HG03175 (cell line): ENCODE measurements around the gene CDK5R1.
A peak's percentile ranks its signal among the peaks of the same experiment; 100 is the strongest.
"Not testable (repeated sequence)": the region's sequence is repeated elsewhere in the genome, so short reads cannot be mapped to it uniquely, and the experiment has no call there.

ENCODE experiments used
- ATAC-seq: cut with Tn5 transposase; IDR thresholded peaks from one replicate; pipeline ENCODE4 v1.9.1; 2021; ENCODE audit warnings: mild to moderate bottlenecking, moderate library complexity; ENCODE audit not compliant: unreplicated experiment

The CDK5R1 gene

DNA sequence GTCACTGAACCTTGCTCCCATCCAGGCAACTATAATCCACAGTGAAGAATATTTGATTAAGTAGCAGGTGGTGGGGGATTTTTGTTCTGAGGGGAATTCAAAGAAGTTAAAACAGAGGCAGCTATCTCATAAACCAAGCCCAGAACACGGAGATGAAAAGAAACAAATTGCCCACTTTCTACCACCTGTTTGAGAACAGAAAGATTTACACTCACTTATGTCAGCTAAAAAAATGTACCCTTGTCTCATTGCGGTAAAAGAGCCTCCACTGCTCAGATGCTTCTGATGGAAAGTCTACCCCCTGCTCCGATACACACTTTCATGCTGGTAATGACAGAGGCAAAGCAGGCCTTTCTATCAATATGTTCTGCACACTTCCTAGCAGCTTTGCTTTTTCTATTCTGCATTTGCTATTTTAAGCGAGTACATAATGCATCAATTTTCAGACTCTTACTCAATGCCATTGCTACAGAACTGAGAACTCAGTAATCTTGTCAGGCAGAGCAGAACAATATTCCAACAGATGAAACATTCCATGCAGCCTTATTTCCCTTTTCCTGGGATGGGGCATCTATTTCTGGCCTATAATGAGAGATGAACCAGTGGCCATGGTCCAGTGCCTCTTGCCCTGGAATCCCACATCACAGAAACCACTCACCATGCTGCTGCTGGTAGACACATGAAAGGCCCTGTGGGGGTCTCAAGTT is 29.0 kb downstream of the CDK5R1 start:
- no peak for ATAC-seq

DNA sequence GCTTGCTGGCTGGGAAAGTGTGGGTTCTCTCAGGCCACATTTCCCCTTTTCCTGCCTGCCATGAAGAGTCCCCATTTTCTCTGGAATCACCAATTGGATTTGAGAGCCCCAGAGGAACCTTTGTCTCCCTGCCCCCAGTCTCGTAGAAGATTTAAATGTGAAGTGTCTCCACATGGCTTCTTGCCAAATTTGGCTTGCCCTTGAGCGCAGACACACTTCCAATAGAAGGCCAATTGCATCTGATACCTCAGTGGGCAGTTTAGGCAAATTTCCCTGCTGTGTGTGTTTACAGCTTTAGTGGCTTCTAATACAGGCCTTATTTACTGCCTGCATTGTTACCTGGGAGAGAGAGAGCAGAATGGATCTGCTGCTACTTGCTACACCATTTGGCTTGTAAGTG is 29.7 kb downstream of the CDK5R1 start:
- ATAC-seq, result no peak

DNA sequence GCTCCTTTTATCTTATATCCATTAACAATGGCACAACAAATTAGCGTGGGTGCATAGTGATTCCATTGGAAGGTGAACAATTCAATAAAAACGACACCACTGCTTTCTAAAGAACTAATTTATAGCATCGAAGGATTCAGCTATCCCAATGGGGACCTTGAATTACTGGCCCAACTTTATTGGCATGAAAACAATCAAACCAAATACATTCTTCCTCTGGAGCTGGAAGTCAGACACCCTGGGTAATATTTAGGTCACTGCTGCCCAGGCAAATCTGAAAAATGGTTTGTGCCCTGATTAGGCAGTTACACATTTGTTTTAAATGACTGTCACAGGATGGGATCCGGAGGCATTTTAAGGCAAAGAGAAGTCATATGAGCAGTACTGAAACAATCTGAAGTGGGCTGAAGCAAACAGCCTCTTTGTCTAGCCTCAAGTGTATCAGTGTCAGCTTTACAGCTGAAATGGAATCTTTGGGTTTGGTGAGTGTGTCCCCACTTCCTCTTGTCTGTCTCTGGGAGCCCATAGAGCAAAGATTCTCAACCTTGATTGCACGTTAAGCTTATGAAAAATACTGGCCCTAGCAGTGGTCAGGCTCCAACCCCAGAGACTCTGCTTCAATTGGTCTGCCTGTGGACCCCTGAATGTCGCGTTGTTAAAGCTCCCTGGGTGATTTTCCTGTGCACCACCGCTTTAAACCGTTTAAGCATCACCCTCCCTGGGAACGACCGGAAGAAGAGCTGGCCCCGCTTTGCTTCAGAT is 30.3 kb downstream of the CDK5R1 start:
- no peak for ATAC-seq

DNA sequence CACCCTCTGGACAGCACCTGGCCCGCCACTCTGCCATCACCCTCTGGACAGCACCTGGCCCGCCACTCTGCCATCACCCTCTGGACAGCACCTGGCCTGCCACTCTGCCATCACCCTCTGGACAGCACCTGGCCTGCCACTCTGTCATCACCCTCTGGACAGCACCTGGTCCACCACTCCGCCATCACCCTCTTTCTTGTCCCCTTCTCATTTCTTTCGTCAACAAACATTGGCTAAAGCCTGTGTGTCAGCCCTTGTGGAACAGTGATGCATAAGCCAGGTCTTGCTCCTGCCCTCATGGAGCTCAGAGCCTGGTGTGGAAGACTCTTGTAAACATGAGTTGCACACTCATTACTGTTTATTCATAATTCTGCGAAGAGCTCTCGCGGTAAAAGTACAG is 31.2 kb downstream of the CDK5R1 start:
- no peak for ATAC-seq

DNA sequence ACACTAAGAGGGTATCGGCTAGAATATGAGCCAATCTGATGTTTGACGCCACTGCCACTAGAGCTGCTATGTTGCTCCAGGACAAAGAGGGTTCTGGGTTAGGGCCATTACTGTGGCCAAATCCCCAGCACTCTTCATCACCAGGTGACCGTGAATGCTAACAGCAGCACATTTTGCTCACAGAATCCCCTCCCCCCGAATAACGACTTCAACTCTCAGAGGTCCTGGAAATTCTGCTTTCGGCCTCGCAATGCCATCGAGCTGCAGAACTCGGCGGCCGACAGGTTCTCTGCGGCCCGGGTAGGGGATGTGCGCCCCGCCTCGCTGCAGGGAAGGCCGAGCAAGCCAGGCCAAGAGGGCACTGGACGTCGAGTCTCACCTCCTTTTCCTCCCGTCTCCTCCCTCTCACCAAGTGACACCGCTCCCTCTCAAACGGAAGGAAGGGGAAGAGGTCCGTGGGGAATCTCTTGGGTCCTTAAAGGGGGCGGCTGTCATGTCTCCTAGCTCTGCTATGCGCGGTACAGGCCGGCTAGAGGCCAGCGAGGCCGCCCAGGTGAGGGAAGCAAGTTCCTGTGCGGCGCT is 31.9 kb downstream of the CDK5R1 start:
- no peak for ATAC-seq

DNA sequence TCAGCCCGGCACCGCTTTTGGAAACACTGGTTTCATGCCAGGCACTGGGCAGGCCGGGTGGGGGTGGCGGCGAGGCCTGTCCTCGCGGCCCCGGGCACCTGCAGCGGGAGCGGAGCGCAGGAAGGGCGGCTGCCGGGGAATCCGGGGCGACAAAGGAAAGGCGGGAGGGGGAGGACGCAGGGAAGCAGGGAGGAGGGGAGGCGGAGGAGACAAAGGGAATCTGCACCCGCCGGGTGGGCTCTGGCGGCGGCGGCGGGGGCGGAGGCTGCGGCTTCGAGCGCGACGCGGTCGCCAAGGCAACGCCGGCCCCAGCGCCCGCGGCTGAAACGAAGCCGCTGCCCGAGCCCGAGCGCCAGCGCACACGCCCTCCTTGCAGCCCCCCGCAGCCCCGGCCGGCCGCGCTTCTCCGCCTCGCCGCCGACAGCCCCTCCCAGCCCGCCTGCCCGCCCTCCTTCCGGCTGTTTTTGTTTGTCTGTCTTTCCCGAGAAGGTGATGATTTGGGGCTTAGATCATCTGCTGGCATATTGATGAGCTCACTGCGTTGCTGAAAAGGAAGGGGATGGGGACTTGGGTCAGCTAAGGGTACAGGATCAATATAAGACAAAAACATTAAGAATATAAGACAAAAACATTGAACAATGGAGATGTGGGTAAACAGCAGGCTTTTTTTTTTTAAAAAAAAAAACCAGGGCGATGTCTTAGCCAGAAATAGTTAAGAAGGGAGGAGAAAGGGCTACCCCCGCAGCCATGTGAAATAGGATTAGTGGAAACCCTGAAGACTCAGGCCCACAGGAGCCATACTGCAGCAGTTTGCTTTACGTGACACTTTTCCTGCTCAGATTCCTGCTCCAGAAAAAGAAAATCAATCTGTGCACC is 32.7 kb downstream of the CDK5R1 start:
- no peak for ATAC-seq

DNA sequence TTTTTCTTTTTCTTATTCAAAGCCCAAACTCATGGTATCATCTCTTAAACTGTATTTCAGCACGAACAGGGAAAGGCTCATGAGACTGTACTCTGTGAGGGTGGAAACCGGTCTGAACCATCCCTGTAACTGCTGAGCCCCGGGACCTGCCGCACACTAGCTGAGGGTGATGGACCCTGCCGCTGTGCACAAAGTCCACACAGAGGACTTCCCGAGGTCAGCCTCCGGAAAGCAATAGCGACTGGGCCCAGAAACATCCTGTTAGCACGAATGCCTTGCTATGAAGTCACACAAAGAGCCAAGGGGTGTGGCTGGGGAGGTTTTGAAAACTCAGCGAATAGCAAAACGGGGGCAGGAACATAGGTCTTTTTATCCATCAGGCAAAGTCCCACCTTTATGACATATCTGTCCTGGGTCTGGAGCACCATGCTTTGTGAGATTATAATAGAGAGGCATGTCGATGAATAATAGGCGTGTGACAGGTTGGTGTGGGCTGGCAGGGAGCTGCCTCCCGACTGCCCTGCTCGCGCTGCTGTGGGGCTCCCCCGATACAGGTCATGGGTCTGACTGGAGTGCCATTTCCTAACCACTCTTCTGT is 33.4 kb downstream of the CDK5R1 start:
- no peak for ATAC-seq

DNA sequence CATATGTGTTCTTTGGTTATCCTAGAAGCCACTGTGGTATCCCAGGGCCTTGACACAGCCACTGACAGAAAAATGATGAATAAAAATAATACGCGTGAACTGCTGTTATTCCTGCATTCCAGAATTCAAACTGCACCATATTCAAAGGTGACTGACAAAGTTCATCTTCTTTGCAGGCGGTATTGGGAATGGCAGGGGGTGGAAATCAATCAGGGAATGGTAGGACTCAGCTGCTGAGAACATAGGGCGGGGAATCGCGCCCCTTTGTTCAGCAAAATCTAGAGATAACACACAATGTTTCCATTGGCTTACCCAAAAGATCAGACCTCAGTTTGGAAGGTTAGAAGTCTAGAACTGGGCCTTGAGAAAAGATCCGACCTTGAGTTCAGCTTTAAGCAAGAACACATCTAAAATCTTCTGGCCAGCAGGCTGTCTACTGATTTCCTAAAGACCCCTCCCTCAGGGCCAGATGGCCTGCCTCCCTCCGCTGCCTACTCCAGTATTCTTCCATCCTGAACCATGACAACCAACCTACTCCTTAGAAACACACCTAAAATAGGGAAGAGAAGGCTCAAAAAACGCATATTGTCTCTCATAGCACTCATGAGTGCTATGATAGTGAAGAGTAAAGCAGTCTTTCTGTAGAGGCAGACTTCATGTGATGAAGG is 34.1 kb downstream of the CDK5R1 start:
- no peak for ATAC-seq

DNA sequence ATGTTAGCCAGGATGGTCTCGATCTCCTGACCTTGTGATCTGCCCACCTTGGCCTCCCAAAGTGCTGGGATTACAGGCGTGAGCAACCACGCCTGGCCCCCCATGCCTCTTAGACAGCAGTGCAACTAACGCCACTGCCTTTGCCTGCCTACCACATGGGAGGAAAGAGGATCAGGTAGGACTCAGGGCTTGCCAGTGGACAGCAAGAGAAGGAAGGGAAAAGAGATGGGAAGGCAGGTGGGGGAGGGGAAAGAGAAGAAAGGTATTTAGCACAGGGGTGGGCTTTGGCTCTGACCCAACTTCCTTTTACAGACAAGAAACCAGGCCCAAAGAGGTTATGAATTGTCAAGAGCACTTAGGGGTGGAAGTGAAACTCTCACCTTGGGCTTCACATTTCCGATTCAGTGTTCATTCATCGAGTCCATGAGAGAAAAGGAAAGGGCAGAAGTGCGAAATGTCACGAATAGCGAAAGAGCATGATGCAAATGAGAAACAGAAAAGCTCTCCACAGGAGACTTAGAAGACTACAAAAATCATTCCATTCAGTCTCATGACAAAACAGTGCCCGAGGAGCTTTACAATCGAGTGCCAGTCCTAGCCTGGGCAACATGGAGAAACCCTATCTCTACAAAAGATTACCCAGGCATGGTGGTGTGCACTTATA is 36.4 kb downstream of the CDK5R1 start:
- ATAC-seq, result peak; percentile 63

DNA sequence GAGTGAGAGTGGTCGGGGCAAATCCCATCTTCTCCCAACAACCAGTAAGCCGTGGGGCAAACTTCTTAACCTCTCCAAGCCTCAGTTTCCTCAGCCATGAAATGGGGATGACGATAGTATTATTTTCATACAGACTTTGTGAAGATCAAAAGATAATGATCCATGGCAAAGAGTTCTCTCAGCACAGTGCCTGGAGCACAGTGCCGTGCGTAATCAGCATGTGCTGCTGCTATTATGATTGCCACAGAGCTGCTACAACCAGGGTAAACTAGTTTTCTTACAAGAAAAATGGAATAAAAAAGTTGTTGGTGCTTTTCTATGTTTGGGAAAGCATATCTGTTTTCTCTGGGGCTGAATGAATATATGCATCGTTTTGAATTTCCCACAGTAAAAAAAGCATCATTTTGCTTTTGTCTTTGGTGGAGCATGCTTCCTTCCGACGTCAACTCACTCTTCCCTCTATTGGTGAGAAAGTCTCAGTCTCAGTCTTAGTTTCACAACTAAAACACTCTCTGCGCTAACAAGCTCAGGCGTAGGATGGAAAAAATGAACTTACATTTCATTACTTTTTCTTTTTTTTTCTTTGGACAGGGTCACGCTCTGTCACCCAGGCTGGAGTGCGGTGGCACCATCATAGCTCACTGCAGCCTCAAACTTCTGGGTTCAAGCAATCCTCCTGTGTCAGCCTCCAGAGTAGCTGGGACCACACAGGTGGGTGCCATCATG is 37.2 kb downstream of the CDK5R1 start:
- peak; percentile 51 for ATAC-seq

DNA sequence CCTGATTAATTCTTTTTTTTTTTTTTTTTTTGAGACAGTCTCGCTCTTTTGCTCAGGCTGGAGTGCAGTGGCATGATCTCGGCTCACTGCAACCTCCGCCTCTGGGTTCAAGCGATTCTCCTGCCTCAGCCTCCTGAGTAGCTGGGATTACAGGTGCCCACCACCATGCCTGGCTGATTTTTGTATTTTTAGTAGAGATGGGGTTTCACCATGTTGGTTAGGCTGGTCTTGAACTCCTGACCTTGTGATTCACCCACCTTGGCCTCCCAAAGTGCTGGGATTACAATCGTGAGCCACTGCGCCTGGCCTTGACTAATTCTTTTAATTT is 37.7 kb downstream of the CDK5R1 start:
- ATAC-seq, result not testable (repeated sequence)

DNA sequence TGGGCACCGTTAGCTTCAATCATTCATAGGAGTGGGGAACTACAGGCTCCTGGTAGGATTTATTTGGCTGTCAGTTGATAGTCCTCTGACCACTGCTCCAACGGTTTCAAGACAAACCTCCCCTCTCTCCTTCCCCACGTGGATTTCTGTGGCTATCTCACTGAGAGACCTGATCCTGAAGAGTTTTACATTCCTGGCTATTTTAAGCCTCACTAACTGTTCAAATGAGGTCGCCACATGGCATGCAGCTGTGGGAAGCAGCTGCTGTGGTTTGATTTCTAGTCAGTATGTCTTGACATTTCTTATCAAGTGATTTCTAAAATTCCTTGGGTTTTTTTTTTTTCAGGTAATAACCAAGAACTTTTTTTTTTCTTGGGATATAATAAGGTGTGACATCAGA is 38.3 kb downstream of the CDK5R1 start:
- no peak for ATAC-seq

DNA sequence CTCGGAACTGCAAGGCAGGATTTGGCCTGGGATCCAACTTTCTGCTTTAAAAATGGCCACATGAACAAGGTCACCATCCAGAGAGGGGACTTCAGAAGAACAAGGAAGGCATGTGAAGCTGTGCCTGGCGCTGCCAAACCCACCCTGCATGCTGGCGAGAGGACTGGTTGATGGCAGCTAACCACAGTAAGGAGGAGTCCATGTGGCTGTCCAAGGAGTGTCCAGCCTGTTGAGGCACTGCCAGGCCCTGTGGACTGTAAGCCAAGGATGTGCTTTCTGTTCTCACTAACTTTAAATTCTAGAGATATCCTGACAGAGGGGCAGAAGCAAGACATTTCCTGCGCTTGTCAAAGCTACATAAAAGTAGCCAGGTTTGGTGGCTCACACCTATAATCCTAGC is 40.4 kb downstream of the CDK5R1 start:
- ATAC-seq, result no peak

DNA sequence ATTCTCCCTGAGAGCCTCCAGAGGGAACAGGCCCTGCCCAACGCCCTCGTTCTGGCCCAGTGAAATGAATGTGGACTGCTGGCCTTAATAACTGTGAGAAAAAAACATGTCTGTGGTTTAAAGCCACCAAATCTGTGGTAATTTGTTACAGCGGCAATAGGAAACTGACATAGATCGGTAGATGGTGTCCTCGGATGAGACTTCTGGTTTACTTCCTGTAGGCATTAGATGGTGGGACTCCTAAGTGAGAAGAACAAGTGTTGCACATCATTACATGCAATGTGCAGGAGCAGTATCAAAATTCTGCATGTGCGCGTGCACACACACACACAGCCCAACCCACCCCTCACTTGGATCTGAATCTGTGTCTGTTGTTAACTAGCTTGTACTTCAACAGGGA is 42.0 kb downstream of the CDK5R1 start:
- ATAC-seq, result no peak

DNA sequence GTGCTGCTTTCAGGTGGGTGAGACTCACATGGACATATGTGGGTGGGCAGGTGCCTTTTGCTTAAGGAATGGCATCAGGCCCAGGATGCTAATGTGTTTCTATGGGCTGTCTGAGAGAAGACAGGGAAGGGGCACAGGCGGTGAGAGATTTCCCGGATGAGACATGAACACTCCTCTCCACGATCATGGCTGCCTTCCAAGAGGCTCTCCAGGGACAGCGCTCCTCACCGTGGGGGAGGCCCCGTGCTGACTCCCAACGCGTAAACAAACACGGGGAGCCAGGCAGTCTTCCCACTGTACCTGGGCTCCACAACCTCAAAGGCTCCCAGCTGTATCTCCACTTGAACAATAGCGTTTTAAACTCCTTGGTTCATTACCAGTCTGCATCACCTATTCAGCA is 42.8 kb downstream of the CDK5R1 start:
- no peak for ATAC-seq

DNA sequence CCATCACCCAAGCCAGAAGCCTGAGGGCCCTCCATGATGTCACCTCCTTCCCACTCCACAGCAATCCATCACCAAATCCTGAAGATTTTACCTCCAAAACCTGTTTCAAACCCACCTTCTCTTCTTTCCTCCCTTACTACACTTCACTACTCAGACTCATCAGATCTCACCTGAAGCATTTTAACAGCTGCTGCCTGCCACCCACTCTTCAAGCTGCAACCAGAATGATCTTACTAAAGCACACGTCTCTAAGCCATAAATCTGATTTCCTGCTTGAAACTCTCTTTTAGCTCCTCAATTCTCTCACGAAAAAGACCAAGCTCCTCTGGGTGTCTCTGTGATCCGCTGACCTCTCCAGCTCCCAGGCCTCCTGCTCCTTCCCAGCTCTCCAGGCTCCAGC is 46.5 kb downstream of the CDK5R1 start:
- no peak for ATAC-seq

DNA sequence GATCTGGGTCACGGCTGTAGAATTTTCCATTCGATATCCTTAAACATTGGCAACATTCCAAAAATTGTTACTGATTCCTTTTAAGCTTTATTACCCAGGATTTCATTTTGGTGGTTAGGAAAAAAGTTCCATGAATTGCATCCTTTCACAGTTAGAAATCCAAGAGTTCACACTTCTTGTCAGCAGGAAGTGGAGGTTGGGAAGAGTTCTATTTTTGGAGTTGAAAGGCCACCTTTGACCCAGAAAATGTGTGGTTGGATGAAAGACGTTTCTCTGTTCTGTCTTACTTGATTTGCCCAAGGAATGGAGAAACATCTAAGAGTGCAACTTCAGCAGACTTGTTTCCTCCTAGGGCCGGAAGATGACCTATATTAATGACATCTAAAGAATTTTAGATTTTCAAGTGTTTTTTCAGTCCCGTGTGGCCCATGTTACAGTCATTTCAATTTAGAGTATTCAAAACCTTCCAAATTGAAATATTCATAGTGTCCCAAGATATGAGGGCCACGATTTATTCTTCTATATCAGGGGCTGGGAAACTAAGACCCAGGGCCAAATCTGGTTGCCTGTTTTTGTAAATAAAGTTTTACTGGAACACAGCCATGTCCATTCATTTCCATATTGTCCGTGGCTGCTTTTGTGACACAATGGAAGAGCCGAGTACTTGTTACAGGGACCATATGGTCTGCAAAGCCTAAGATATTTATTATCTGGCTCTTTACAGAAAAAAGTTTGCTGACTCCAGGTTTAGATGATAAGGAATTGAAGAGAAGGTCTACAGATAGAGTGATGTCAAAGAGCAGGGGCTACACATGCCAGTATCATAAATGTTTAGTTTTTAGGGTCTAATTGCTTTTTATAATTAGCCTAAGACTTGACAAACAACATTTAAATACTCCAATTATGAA is 50.2 kb downstream of the CDK5R1 start:
- no peak for ATAC-seq
